A673 (cell line): ENCODE data around the gene GID4. TPM values are rescaled to one million over a fixed set of nuclear protein-coding genes. Genes with fewer than 3 reads are reported as not detected.

ENCODE experiments used
- BruUV-seq: library from RNA; stranded (reverse); fragments of 400-500 nt; replicated peaks from 2 replicates; lab custom pipeline; 2021; lab: Mats Ljungman, UMichigan
- CTCF ChIA-PET: fragments of 300-600 bp; sonication (Branson Sonifier 250); formaldehyde crosslinking; loops from one replicate; lab custom pipeline; 2022; ENCODE audit warnings: antibody characterized with exemption; lab: Charles Lee
- POLR2A ChIA-PET: fragments of 300-600 bp; sonication (Branson Sonifier 250); formaldehyde crosslinking; loops from one replicate; lab custom pipeline; 2022; ENCODE audit warnings: antibody characterized with exemption; ENCODE audit not compliant: low non-redundant PET; lab: Charles Lee
- DNase-seq: peaks from one replicate; pipeline ENCODE4 v3.0.0-alpha.2; 2015; ENCODE audit warnings: low spot score
- H3K27ac ChIP-seq: fragments of 200-600 bp; sonication (generic); 2 replicates; pipeline ENCODE4 v1.5.1; 2016; ENCODE audit warnings: mixed run types, low read depth, mild to moderate bottlenecking, mixed read lengths, antibody characterized with exemption, low read length; ENCODE audit not compliant: poor library complexity, severe bottlenecking
- H3K27me3 ChIP-seq: fragments of 200-600 bp; sonication (generic); replicated peaks from 2 replicates; pipeline ENCODE4 v1.6.1; 2017; ENCODE audit warnings: mixed run types, low read depth, mild to moderate bottlenecking, mixed read lengths, antibody characterized with exemption, low read length; ENCODE audit not compliant: insufficient read depth, poor library complexity
- H3K36me3 ChIP-seq: fragments of 200-600 bp; sonication (generic); 2 replicates; pipeline ENCODE4 v1.6.1; 2016; ENCODE audit warnings: mixed run types, mild to moderate bottlenecking, mixed read lengths, antibody characterized with exemption, low read length; ENCODE audit not compliant: insufficient read depth, poor library complexity, severe bottlenecking
- H3K4me1 ChIP-seq: fragments of 200-600 bp; sonication (generic); 2 replicates; pipeline ENCODE4 v1.6.1; 2017; ENCODE audit warnings: mixed run types, mild to moderate bottlenecking, mixed read lengths, antibody characterized with exemption, low read length; ENCODE audit not compliant: insufficient read depth, poor library complexity, severe bottlenecking
- H3K4me3 ChIP-seq: fragments of 200-600 bp; sonication (generic); 2 replicates; pipeline ENCODE4 v1.5.1; 2016; ENCODE audit warnings: low read depth, mixed run types, mild to moderate bottlenecking, mixed read lengths, low read length; ENCODE audit not compliant: poor library complexity, severe bottlenecking
- H3K9me3 ChIP-seq: fragments of 200-600 bp; sonication (generic); 2 replicates; pipeline ENCODE4 v1.6.1; 2016; ENCODE audit warnings: mixed run types, low read depth, mild to moderate bottlenecking, mixed read lengths, antibody characterized with exemption, low read length; ENCODE audit not compliant: poor library complexity, severe bottlenecking
- CTCF ChIP-seq: fragments of 300-800, 200-600 bp; sonication (generic); conservative IDR thresholded peaks from 2 replicates; pipeline ENCODE4 v1.5.1; 2017; ENCODE audit warnings: low read depth, mild to moderate bottlenecking, antibody characterized with exemption, low read length, moderate library complexity, mixed read lengths
- EZH2 ChIP-seq: fragments of 200-600 bp; sonication (generic); IDR thresholded peaks from 2 replicates; pipeline ENCODE4 v1.6.1; 2017; ENCODE audit warnings: borderline replicate concordance, low read depth, mild to moderate bottlenecking, mixed read lengths, antibody characterized with exemption, low read length; ENCODE audit not compliant: poor library complexity, severe bottlenecking
- intact Hi-C: fragments of 100-400 bp; cut with micrococcal nuclease; formaldehyde crosslinking; loops from one replicate; pipeline ENCODE4 v1.10.0; 2022; ENCODE audit not compliant: unreplicated experiment
- total RNA-seq: library from RNA; stranded (reverse); gene quantifications from 2 replicates; pipeline ENCODE4 v1.2.3, GENCODE V29; 2021

Gene GID4
- total RNA-seq, 1 experiment from 2014 or later: 14.0 TPM

GRCh38 chr17:18105027-18105426, 65.8 kb downstream of the GID4 start:
- peaks cover 6% of the 10 kb centered on the region for H3K36me3 ChIP-seq
- no peaks in the 10 kb centered on the region for H3K9me3 ChIP-seq
- H3K27ac ChIP-seq: no peak overlapping the region
- DNase-seq: no peak
- no TSS peak for BruUV-seq
- no peaks in the 10 kb centered on the region for H3K27me3 ChIP-seq
- intact Hi-C loops: no loop called here
- no peak for TF ChIP-seq CTCF
- peaks cover 12% of the 10 kb centered on the region for H3K4me1 ChIP-seq
- POLR2A ChIA-PET: no interaction called here
- no peak overlapping the region for H3K4me3 ChIP-seq
- CTCF ChIA-PET: no interaction called here

- no peaks in the 10 kb centered on the region for H3K27me3 ChIP-seq
- H3K9me3 ChIP-seq: no peaks in the 10 kb centered on the region
- ChIA-PET POLR2A (no interaction called here), CTCF (no interaction called here)
- H3K4me3 ChIP-seq: no peak overlapping the region
- peaks cover 6% of the 10 kb centered on the region for H3K36me3 ChIP-seq
- H3K27ac ChIP-seq: no peak overlapping the region
- peaks cover 12% of the 10 kb centered on the region for H3K4me1 ChIP-seq
- no peak for DNase-seq
- intact Hi-C loops: no loop called here
- no TSS peak for BruUV-seq
- TF ChIP-seq CTCF: no peak
- TF ChIP-seq EZH2: no peak
Measured at GRCh38 chr17:18105595-18105994, 66.4 kb downstream of the GID4 start.

GRCh38 chr17:18106211-18106610, 67.0 kb downstream of the GID4 start:
- no peak for TF ChIP-seq EZH2
- no peak for TF ChIP-seq CTCF
- CTCF ChIA-PET: no interaction called here
- POLR2A ChIA-PET: no interaction called here
- no TSS peak for BruUV-seq
- no peaks in the 10 kb centered on the region for H3K9me3 ChIP-seq
- H3K4me3 ChIP-seq: no peak overlapping the region
- intact Hi-C loops: no loop called here
- H3K27ac ChIP-seq: no peak overlapping the region
- H3K4me1 ChIP-seq: peaks cover 12% of the 10 kb centered on the region
- H3K27me3 ChIP-seq: no peaks in the 10 kb centered on the region
- peaks cover 6% of the 10 kb centered on the region for H3K36me3 ChIP-seq
- no peak for DNase-seq
